ENCODE results near the gene PDCL3. TPM values are rescaled to one million over a fixed set of nuclear protein-coding genes. Genes with fewer than 3 reads are reported as not detected.
A peak's percentile ranks its signal among the peaks of the same experiment; 100 is the strongest.

PDCL3 gene
- total RNA-seq, 2 experiments from 2014 or later = 22.0 to 24.4 TPM

GRCh38 chr2:100577777-100578176 is 15.0 kb downstream of the PDCL3 start:
- no peak for ATAC-seq (ENCODE audit: low read depth)
- peak overlapping the region; percentile 21 for H3K27ac Mint-ChIP-seq
- POLR2A ChIA-PET = interaction anchor here (0.6 to 7.1 kb wide), 2 partner anchors 15 to 22 kb away, joined by 3 to 153 read pairs; partner anchors contain the start of gene PDCL3
- no peaks in the 10 kb centered on the region for H3K27me3 Mint-ChIP-seq
- DNase-seq = no peak
- no peaks in the 10 kb centered on the region for H3K9me3 Mint-ChIP-seq
- H3K4me3 Mint-ChIP-seq = no peak overlapping the region
- peaks cover 15% of the 10 kb centered on the region for H3K36me3 Mint-ChIP-seq
- peaks cover 29% of the 10 kb centered on the region for H3K4me1 Mint-ChIP-seq

GRCh38 chr2:100580367-100581276 is 17.8 kb downstream of the PDCL3 start:
- Mint-ChIP-seq H3K27me3 (no peaks in the 10 kb centered on the region), H3K4me1 (peaks cover 43% of the 10 kb centered on the region), H3K9me3 (peaks cover 1% of the 10 kb centered on the region), H3K27ac (peak overlapping the region; percentile 98), H3K36me3 (peaks cover 10% of the 10 kb centered on the region), H3K4me3 (peak overlapping the region; percentile 41)
- peak; percentile 67 for DNase-seq
- POLR2A ChIA-PET = interaction anchor here (0.7 to 7.1 kb wide), 9 partner anchors 9 to 421 kb away, joined by 3 to 153 read pairs (median 5); partner anchors contain the start of genes PDCL3 and RPL31
- ATAC-seq (ENCODE audit: low read depth) = peak; percentile 88

- Mint-ChIP-seq H3K27ac (peak overlapping the region; percentile 98), H3K4me3 (peak overlapping the region; percentile 41), H3K9me3 (peaks cover 1% of the 10 kb centered on the region), H3K4me1 (peaks cover 43% of the 10 kb centered on the region), H3K36me3 (peaks cover 12% of the 10 kb centered on the region), H3K27me3 (no peaks in the 10 kb centered on the region)
- ATAC-seq (ENCODE audit: low read depth) = peak; percentile 13
- POLR2A ChIA-PET = interaction anchor here (0.9 to 7.1 kb wide), 7 partner anchors 9 to 421 kb away, joined by 3 to 153 read pairs (median 5); partner anchors contain the start of genes PDCL3 and RPL31
- DNase-seq = no peak
These were observed 18.5 kb downstream of the PDCL3 start for GRCh38 chr2:100581277-100581612.

GRCh38 chr2:100584816-100585215 is 22.0 kb downstream of the PDCL3 start:
- Mint-ChIP-seq H3K4me1 (peaks cover 43% of the 10 kb centered on the region), H3K4me3 (no peak overlapping the region), H3K9me3 (peaks cover 1% of the 10 kb centered on the region), H3K36me3 (peaks cover 9% of the 10 kb centered on the region), H3K27ac (no peak overlapping the region), H3K27me3 (no peaks in the 10 kb centered on the region)
- POLR2A ChIA-PET = interaction anchor here (1.2 kb wide), 1 partner anchor 22 kb away, joined by 4 read pairs; the partner anchor contains the start of gene PDCL3
- DNase-seq (no peak), ATAC-seq (ENCODE audit: low read depth) (no peak)

DNA sequence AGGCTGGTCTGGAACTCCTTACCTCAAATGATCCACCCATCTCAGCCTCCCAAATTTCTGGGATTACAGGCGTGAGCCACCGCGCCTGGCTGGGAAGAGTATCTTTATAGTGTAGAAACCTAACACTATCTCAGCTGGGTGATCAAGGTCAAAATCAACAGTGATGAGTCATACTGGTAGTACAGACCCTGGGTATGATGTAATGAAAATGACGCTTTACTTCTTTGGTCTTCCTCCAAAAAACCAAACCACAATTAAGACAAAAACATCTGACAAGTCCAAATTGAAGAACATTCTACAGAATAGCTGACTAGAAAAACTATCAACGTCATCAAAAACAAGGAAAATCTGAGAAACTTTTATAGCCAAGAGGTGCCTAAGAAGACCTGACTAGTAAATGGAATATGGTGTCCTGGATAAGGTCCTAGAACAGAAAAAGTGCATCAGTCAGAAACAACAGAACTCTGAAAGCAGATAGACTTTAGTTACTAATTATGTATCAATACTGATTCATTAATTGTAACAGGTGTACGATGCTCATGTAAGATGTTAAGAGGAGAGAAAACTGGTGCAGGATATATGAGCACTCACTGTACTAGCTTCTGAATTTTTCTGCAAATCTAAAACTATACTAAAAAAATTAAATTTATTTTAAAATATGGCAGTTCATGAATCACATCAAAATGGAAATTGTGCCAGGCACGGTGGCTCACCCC is 25.4 kb downstream of the PDCL3 start:
- peak; percentile 91 for ATAC-seq (ENCODE audit: low read depth)
- Mint-ChIP-seq H3K36me3 (peaks cover 5% of the 10 kb centered on the region), H3K4me3 (peak overlapping the region; percentile 31), H3K27ac (peak overlapping the region; percentile 28), H3K9me3 (peaks cover 1% of the 10 kb centered on the region), H3K4me1 (peaks cover 27% of the 10 kb centered on the region), H3K27me3 (no peaks in the 10 kb centered on the region)
- POLR2A ChIA-PET = interaction anchor here (0.7 to 1.5 kb wide), 4 partner anchors 9 to 737 kb away, joined by 3 to 15 read pairs (median 4); partner anchors contain the start of genes PDCL3 and RPL31
- no peak for DNase-seq

DNA sequence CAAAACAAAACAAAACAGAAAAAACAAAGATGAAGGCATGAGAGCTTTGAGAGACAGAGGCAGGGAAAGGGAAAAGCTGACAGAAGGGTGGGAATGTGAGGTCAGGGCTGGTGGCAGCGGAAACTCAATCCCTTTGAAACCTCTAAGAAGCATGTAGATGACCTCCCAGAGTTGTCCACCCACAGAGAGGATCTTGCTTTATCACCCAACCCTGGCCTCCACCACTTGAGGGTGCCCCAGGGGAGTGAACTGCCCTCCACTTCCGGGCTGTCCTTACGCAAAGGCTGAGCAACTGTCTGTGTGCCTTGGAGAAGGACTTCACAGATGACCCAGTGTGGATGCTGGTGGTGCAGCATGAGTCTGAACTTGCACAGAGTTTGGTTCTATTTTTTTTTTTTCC is 26.7 kb downstream of the PDCL3 start:
- Mint-ChIP-seq H3K9me3 (peaks cover 1% of the 10 kb centered on the region), H3K27ac (peak overlapping the region; percentile 47), H3K36me3 (peaks cover 5% of the 10 kb centered on the region), H3K27me3 (no peaks in the 10 kb centered on the region), H3K4me1 (peaks cover 31% of the 10 kb centered on the region), H3K4me3 (no peak overlapping the region)
- DNase-seq (no peak), ATAC-seq (ENCODE audit: low read depth) (no peak)
- POLR2A ChIA-PET = interaction anchor here (1.8 kb wide), 1 partner anchor 9 kb away, joined by 5 read pairs; no protein-coding TSS in a partner anchor

GRCh38 chr2:100592226-100592625 is 29.4 kb downstream of the PDCL3 start:
- no peak for DNase-seq
- Mint-ChIP-seq H3K4me3 (no peak overlapping the region), H3K27me3 (no peaks in the 10 kb centered on the region), H3K9me3 (no peaks in the 10 kb centered on the region), H3K4me1 (peaks cover 31% of the 10 kb centered on the region), H3K36me3 (no peaks in the 10 kb centered on the region), H3K27ac (no peak overlapping the region)
- POLR2A ChIA-PET = interaction anchor here (0.6 kb wide), 1 partner anchor 985 kb away, joined by 3 read pairs; no protein-coding TSS in a partner anchor
- no peak for ATAC-seq (ENCODE audit: low read depth)

- POLR2A ChIA-PET = interaction anchor here (0.6 kb wide), 1 partner anchor 357 kb away, joined by 4 read pairs; no protein-coding TSS in a partner anchor
- Mint-ChIP-seq H3K27me3 (no peaks in the 10 kb centered on the region), H3K4me3 (no peak overlapping the region), H3K9me3 (no peaks in the 10 kb centered on the region), H3K4me1 (peaks cover 25% of the 10 kb centered on the region), H3K36me3 (no peaks in the 10 kb centered on the region), H3K27ac (no peak overlapping the region)
- DNase-seq (no peak), ATAC-seq (ENCODE audit: low read depth) (no peak)
These were observed 33.7 kb downstream of the PDCL3 start for GRCh38 chr2:100596465-100596864.

GRCh38 chr2:100599566-100599965 is 36.8 kb downstream of the PDCL3 start:
- Mint-ChIP-seq H3K4me1 (peaks cover 17% of the 10 kb centered on the region), H3K4me3 (no peak overlapping the region), H3K36me3 (no peaks in the 10 kb centered on the region), H3K9me3 (no peaks in the 10 kb centered on the region), H3K27me3 (no peaks in the 10 kb centered on the region), H3K27ac (no peak overlapping the region)
- POLR2A ChIA-PET = interaction anchor here (0.7 kb wide), 1 partner anchor 22 kb away, joined by 3 read pairs; no protein-coding TSS in a partner anchor
- DNase-seq = no peak
- ATAC-seq (ENCODE audit: low read depth) = no peak

DNA sequence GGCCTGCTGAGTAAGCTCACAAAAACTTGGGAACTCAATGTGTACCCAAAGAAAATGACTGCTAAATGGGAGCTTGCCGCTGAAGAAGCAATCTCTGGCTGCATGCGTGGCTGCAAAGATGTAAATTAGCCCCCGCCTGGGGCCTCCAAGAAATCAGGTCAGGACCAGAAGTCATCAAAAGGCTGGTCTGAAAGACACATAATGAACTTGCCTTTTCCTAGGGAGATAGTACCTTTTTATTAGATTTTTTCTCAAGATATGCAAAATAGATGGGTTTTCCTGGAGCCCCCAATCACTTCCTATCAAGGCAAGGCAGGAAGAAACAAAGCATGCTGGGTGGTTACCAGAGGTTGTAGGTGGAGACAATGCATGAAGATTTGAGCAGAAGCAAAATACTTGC is 38.9 kb downstream of the PDCL3 start:
- peaks cover 1% of the 10 kb centered on the region for H3K27me3 Mint-ChIP-seq
- no peak for ATAC-seq (ENCODE audit: low read depth)
- POLR2A ChIA-PET = interaction anchor here (0.7 kb wide), 2 partner anchors 30 to 39 kb away, joined by 3 to 5 read pairs; no protein-coding TSS in a partner anchor
- H3K36me3 Mint-ChIP-seq = no peaks in the 10 kb centered on the region
- H3K4me3 Mint-ChIP-seq = no peak overlapping the region
- no peak for DNase-seq
- H3K4me1 Mint-ChIP-seq = peaks cover 9% of the 10 kb centered on the region
- H3K27ac Mint-ChIP-seq = no peak overlapping the region
- no peaks in the 10 kb centered on the region for H3K9me3 Mint-ChIP-seq

- POLR2A ChIA-PET = interaction anchor here (0.6 to 0.7 kb wide), 2 partner anchors 16 to 398 kb away, joined by 3 to 8 read pairs; partner anchors contain the start of gene RPL31
- DNase-seq = no peak
- no peaks in the 10 kb centered on the region for H3K9me3 Mint-ChIP-seq
- H3K27ac Mint-ChIP-seq = no peak overlapping the region
- H3K4me1 Mint-ChIP-seq = peaks cover 13% of the 10 kb centered on the region
- no peak for ATAC-seq (ENCODE audit: low read depth)
- H3K4me3 Mint-ChIP-seq = no peak overlapping the region
- H3K27me3 Mint-ChIP-seq = peaks cover 4% of the 10 kb centered on the region
- H3K36me3 Mint-ChIP-seq = no peaks in the 10 kb centered on the region
These were observed 40.6 kb downstream of the PDCL3 start for GRCh38 chr2:100603414-100603813.

DNA sequence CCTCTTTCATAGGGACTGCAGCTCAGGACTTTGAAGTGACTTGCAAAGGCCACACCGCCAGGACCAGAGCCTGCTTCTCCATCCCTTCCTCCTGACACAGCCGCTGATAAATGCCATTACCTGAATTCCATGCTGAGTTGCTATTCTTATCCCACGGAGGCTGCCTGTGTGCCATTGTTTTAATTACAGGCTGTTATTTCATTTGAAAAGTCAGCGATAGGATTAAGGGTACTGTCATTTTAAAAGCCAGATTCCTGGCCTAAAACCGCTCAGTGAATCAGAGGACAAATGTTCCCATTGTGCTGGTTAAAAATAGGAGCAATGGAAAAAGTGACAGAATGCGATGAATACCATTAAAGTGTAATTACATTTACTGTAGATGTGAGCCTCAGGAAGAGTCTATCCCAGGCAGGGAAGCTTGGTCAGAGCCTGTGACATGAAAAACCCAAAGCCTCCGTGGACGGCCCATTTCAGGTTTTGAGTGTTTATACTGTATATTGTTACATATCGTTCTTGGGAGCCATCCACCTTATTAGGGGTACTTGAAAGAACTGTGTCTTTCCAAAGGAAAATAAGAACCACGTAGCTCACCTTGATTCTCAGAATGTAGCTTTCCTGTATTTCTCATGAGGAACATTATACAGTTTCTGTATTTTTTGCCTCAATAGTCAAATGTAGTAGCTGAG is 41.3 kb downstream of the PDCL3 start:
- ATAC-seq (ENCODE audit: low read depth) = no peak
- H3K27me3 Mint-ChIP-seq = peaks cover 4% of the 10 kb centered on the region
- H3K4me3 Mint-ChIP-seq = no peak overlapping the region
- POLR2A ChIA-PET = no interaction called here
- H3K9me3 Mint-ChIP-seq = no peaks in the 10 kb centered on the region
- peaks cover 13% of the 10 kb centered on the region for H3K4me1 Mint-ChIP-seq
- no peaks in the 10 kb centered on the region for H3K36me3 Mint-ChIP-seq
- H3K27ac Mint-ChIP-seq = no peak overlapping the region
- DNase-seq = no peak

Data from activated naive CD8-positive, alpha-beta T cell treated with anti-CD3 and anti-CD28 coated beads, Interleukin-2, amount 10 ng/mL, durations not matched to agents 7 days and 5 days (primary cell).